ACHN (cell line): ENCODE data around the gene FRMPD4.

Experiments
- DNase-seq: peaks from one replicate; pipeline ENCODE4 v3.0.0-alpha.2; 2015
- in situ Hi-C: cut with HindIII; loops from 2 replicates; pipeline ENCODE4 v1.10.0; 2017; ENCODE audit warnings: low sequenced_read_pairs, low pct_ligation_motif_present, low pct_unique_long_range_greater_than_20kb

FRMPD4 gene

GRCh38 chrX:12554206-12554605 is 415.9 kb downstream of the FRMPD4 start:
- no peak for DNase-seq
- in situ Hi-C loops, result no loop called here

- no peak for DNase-seq
Measured at GRCh38 chrX:12563121-12563520, 424.8 kb downstream of the FRMPD4 start.

GRCh38 chrX:12564221-12564620 is 425.9 kb downstream of the FRMPD4 start:
- in situ Hi-C loops, result no loop called here
- DNase-seq, result no peak

More at GRCh38 chrX:12563121-12563520, 424.8 kb downstream of the FRMPD4 start:
- in situ Hi-C loops, result no loop called here

GRCh38 chrX:12567857-12568256 is 429.6 kb downstream of the FRMPD4 start:
- no peak for DNase-seq
- in situ Hi-C loops, result no loop called here

- in situ Hi-C loops, result no loop called here
Measured at GRCh38 chrX:12570859-12571501, 432.7 kb downstream of the FRMPD4 start.

GRCh38 chrX:12579311-12579710 is 441.0 kb downstream of the FRMPD4 start:
- in situ Hi-C loops, result no loop called here
- no peak for DNase-seq

More at GRCh38 chrX:12570859-12571501, 432.7 kb downstream of the FRMPD4 start:
- DNase-seq, result no peak

GRCh38 chrX:12580548-12580947 is 442.3 kb downstream of the FRMPD4 start:
- DNase-seq, result no peak
- in situ Hi-C loops, result no loop called here

- DNase-seq, result no peak
- in situ Hi-C loops, result no loop called here
Measured at GRCh38 chrX:12581546-12581945, 443.3 kb downstream of the FRMPD4 start.

- in situ Hi-C loops, result no loop called here
Measured at GRCh38 chrX:12582649-12583048, 444.4 kb downstream of the FRMPD4 start.

GRCh38 chrX:12583543-12583942 is 445.3 kb downstream of the FRMPD4 start:
- no peak for DNase-seq
- in situ Hi-C loops, result no loop called here

More at GRCh38 chrX:12582649-12583048, 444.4 kb downstream of the FRMPD4 start:
- no peak for DNase-seq

GRCh38 chrX:12595720-12596119 is 457.4 kb downstream of the FRMPD4 start:
- in situ Hi-C loops, result no loop called here
- no peak for DNase-seq

- peak; percentile 0 for DNase-seq
- in situ Hi-C loops, result no loop called here
Measured at GRCh38 chrX:12610079-12610478, 471.8 kb downstream of the FRMPD4 start.

- DNase-seq, result no peak
- in situ Hi-C loops, result no loop called here
Measured at GRCh38 chrX:12611471-12611870, 473.2 kb downstream of the FRMPD4 start.

- in situ Hi-C loops, result no loop called here
- no peak for DNase-seq
Measured at GRCh38 chrX:12614266-12614665, 476.0 kb downstream of the FRMPD4 start.

- DNase-seq, result no peak
- in situ Hi-C loops, result no loop called here
Measured at GRCh38 chrX:12615061-12615460, 476.8 kb downstream of the FRMPD4 start.

- DNase-seq, result no peak
- in situ Hi-C loops, result no loop called here
Measured at GRCh38 chrX:12617241-12617640, 479.0 kb downstream of the FRMPD4 start.

- in situ Hi-C loops, result no loop called here
- DNase-seq, result no peak
Measured at GRCh38 chrX:12647230-12647629, 509.0 kb downstream of the FRMPD4 start.

- in situ Hi-C loops, result no loop called here
Measured at GRCh38 chrX:12648995-12649394, 510.7 kb downstream of the FRMPD4 start.

GRCh38 chrX:12657433-12657832 is 519.2 kb downstream of the FRMPD4 start:
- in situ Hi-C loops, result no loop called here
- no peak for DNase-seq

More at GRCh38 chrX:12648995-12649394, 510.7 kb downstream of the FRMPD4 start:
- DNase-seq, result no peak

GRCh38 chrX:12657881-12658280 is 519.6 kb downstream of the FRMPD4 start:
- in situ Hi-C loops, result no loop called here
- DNase-seq, result no peak

GRCh38 chrX:12661464-12661863 is 523.2 kb downstream of the FRMPD4 start:
- in situ Hi-C loops, result no loop called here
- DNase-seq, result no peak
